Astrocyte (in vitro differentiated cells and primary cell): ENCODE results near the gene RALBP1. TPM values are rescaled to one million over a fixed set of nuclear protein-coding genes. Genes with fewer than 3 reads are reported as not detected.
"Not testable (repeated sequence)": the region's sequence is repeated elsewhere in the genome, so short reads cannot be mapped to it uniquely, and the experiment has no call there.

ENCODE experiments used
- DNase-seq: peaks from one replicate; pipeline ENCODE4 v3.0.0-alpha.2; 2010; ENCODE audit warnings: low read depth
- FAIRE-seq: peaks from 2 replicates; lab custom pipeline; 2011; peaks lifted over from hg19 to GRCh38; lab: Jason Lieb, UNC
- H2AFZ ChIP-seq: 2 replicates; pipeline ENCODE4 v1.6.0; 2012; ENCODE audit warnings: low read depth, low read length, inconsistent platforms
- H3K27ac ChIP-seq: 2 replicates; pipeline ENCODE4 v1.5.1; 2011; ENCODE audit warnings: low read depth, low read length, inconsistent platforms
- H3K27me3 ChIP-seq: 2 replicates; pipeline ENCODE4 v1.6.0; 2011; ENCODE audit warnings: low read length, inconsistent platforms; ENCODE audit not compliant: insufficient read depth
- H3K36me3 ChIP-seq: 2 replicates; pipeline ENCODE4 v1.5.1; 2011; ENCODE audit warnings: low read length, inconsistent platforms; ENCODE audit not compliant: insufficient read depth
- H3K4me1 ChIP-seq: 2 replicates; pipeline ENCODE4 v1.5.1; 2011; ENCODE audit warnings: low read length, inconsistent platforms; ENCODE audit not compliant: insufficient read depth
- H3K4me2 ChIP-seq: 2 replicates; pipeline ENCODE4 v1.6.0; 2012; ENCODE audit warnings: low read length, inconsistent platforms
- H3K4me3 ChIP-seq: 2 replicates; pipeline ENCODE4 v1.5.1; 2011; ENCODE audit warnings: low read depth, mild to moderate bottlenecking, low read length, inconsistent platforms; ENCODE audit not compliant: insufficient read depth
- H3K79me2 ChIP-seq: 2 replicates; pipeline ENCODE4 v1.6.0; 2012; ENCODE audit warnings: mild to moderate bottlenecking, low read length, inconsistent platforms; ENCODE audit not compliant: insufficient read depth
- H3K9ac ChIP-seq: 2 replicates; pipeline ENCODE4 v1.6.0; 2012; ENCODE audit warnings: mild to moderate bottlenecking, low read length, inconsistent platforms
- H3K9me3 ChIP-seq: 2 replicates; pipeline ENCODE4 v1.5.1; 2012; ENCODE audit warnings: low read depth, mild to moderate bottlenecking, low read length, inconsistent platforms; ENCODE audit not compliant: insufficient read depth
- H4K20me1 ChIP-seq: 2 replicates; pipeline ENCODE4 v1.6.0; 2012; ENCODE audit warnings: low read length, inconsistent platforms; ENCODE audit not compliant: insufficient read depth
- H3K27ac Mint-ChIP-seq: one replicate; pipeline ENCODE4 v1.8.0; 2021; ENCODE audit warnings: mild to moderate bottlenecking, mixed read lengths; ENCODE audit not compliant: unreplicated experiment
- H3K27me3 Mint-ChIP-seq: one replicate; pipeline ENCODE4 v1.8.0; 2021; ENCODE audit warnings: low read depth, mixed read lengths; ENCODE audit not compliant: unreplicated experiment
- H3K36me3 Mint-ChIP-seq: one replicate; pipeline ENCODE4 v1.8.0; 2021; ENCODE audit warnings: low read depth, mixed read lengths; ENCODE audit not compliant: unreplicated experiment
- H3K4me1 Mint-ChIP-seq: one replicate; pipeline ENCODE4 v1.8.0; 2021; ENCODE audit warnings: low read depth, mixed read lengths; ENCODE audit not compliant: unreplicated experiment
- H3K4me3 Mint-ChIP-seq: one replicate; pipeline ENCODE4 v1.8.0; 2021; ENCODE audit warnings: mild to moderate bottlenecking, moderate library complexity, mixed read lengths; ENCODE audit not compliant: unreplicated experiment
- H3K9me3 Mint-ChIP-seq: one replicate; pipeline ENCODE4 v1.8.0; 2021; ENCODE audit warnings: mild to moderate bottlenecking, mixed read lengths; ENCODE audit not compliant: unreplicated experiment
- EZH2 ChIP-seq: IDR thresholded peaks from 2 replicates; pipeline ENCODE4 v1.6.1; 2012; ENCODE audit warnings: mild to moderate bottlenecking, low read length, inconsistent platforms; ENCODE audit not compliant: insufficient read depth
- total RNA-seq: library from RNA; stranded (reverse); gene quantifications from 2 replicates; pipeline ENCODE4 v1.2.1, GENCODE V29; 2021
- TF ChIP-seq, protein P1 (sequence below): IDR thresholded peaks from 2 replicates; pipeline ENCODE4 v1.5.1; 2011; ENCODE audit warnings: low read depth, mild to moderate bottlenecking, inconsistent platforms, low read length, moderate library complexity; ENCODE audit not compliant: insufficient read depth

Gene RALBP1
- total RNA-seq, 1 donor from 2014 or later: 57.5 TPM

DNA sequence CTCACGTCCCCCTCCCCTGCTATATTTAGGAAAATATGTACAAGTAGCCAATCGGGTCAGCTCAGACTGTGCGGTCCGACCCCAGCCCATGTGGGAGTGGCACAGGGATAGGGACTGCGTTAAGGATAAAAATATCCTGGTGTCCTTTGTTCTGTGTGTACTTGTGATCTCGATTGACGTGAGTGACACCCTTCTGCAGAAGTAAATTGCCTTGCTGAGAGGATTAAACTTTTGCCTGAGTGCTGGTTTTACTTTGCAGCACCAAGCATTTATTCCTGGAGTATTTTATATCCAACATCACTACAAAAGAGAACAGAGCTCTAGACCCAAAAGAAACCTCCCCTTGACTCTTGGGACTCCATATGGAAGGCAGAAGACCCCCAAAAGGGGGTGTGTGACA, 28.0 kb upstream of the RALBP1 start:
- H4K20me1 ChIP-seq: no peaks in the 10 kb centered on the region
- no peak overlapping the region for H3K4me3 ChIP-seq
- Mint-ChIP-seq H3K27me3 (no peaks in the 10 kb centered on the region), H3K4me1 (no peaks in the 10 kb centered on the region), H3K27ac (no peak overlapping the region), H3K36me3 (peaks cover 5% of the 10 kb centered on the region), H3K4me3 (peak overlapping the region; percentile 8), H3K9me3 (peaks cover 11% of the 10 kb centered on the region)
- no peak overlapping the region for H3K27ac ChIP-seq
- no peak overlapping the region for H3K4me2 ChIP-seq
- H3K27me3 ChIP-seq: no peaks in the 10 kb centered on the region
- H3K36me3 ChIP-seq: no peaks in the 10 kb centered on the region
- DNase-seq (no peak), FAIRE-seq (no peak)
- no peaks in the 10 kb centered on the region for H3K4me1 ChIP-seq
- H2AFZ ChIP-seq: no peak overlapping the region
- no peak overlapping the region for H3K9ac ChIP-seq
- no peak for TF ChIP-seq EZH2
- TF ChIP-seq, protein P1, sequence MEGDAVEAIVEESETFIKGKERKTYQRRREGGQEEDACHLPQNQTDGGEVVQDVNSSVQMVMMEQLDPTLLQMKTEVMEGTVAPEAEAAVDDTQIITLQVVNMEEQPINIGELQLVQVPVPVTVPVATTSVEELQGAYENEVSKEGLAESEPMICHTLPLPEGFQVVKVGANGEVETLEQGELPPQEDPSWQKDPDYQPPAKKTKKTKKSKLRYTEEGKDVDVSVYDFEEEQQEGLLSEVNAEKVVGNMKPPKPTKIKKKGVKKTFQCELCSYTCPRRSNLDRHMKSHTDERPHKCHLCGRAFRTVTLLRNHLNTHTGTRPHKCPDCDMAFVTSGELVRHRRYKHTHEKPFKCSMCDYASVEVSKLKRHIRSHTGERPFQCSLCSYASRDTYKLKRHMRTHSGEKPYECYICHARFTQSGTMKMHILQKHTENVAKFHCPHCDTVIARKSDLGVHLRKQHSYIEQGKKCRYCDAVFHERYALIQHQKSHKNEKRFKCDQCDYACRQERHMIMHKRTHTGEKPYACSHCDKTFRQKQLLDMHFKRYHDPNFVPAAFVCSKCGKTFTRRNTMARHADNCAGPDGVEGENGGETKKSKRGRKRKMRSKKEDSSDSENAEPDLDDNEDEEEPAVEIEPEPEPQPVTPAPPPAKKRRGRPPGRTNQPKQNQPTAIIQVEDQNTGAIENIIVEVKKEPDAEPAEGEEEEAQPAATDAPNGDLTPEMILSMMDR: no peak
- H3K9me3 ChIP-seq: no peaks in the 10 kb centered on the region
- H3K79me2 ChIP-seq: no peaks in the 10 kb centered on the region

DNA sequence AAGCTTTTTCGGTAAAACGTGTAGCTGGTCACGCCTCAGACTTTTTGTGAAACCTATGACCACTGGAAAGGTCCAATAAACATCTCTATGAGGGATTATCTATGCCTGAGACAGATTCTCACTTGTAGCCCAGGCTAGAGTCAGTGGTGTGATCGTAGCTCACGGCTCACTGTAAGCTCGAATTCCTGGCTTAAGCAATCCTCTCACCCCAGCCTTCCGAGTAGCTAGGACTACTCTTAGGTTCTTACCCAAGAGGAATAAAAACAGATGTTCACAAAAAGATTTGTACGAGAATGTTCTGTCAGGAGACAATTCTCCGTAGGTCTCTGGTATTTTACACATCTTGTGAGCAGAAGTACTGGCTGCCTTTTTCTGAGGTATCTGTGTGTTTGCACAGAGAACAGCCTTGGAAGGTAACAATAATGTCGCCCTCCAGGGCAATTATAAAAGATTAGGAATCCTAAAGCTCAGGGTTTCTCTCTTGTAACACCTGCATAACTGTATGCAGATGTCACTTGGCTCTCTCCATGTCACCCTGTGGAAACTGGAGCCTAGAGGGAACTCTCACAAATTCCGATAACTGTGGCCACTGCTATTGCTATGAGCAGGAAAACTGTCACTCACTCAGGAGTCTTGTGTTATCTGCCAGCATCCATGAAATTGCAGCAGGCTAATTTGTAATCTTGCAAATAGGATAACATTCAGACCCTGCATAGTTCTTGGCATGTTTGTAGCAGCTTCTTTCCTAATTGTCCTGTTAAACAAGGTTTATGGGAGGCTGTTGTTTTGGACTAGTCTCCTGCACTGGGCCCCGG, 25.5 kb upstream of the RALBP1 start:
- no peaks in the 10 kb centered on the region for H3K27me3 ChIP-seq
- Mint-ChIP-seq H3K4me1 (no peaks in the 10 kb centered on the region), H3K27me3 (no peaks in the 10 kb centered on the region), H3K4me3 (no peak overlapping the region), H3K27ac (no peak overlapping the region), H3K9me3 (peaks cover 15% of the 10 kb centered on the region), H3K36me3 (peaks cover 5% of the 10 kb centered on the region)
- no peak overlapping the region for H2AFZ ChIP-seq
- no peaks in the 10 kb centered on the region for H3K9me3 ChIP-seq
- H3K4me1 ChIP-seq: no peaks in the 10 kb centered on the region
- FAIRE-seq (no peak), DNase-seq (no peak)
- no peak overlapping the region for H3K4me2 ChIP-seq
- no peaks in the 10 kb centered on the region for H3K36me3 ChIP-seq
- H3K79me2 ChIP-seq: no peaks in the 10 kb centered on the region
- H3K9ac ChIP-seq: no peak overlapping the region
- H4K20me1 ChIP-seq: no peaks in the 10 kb centered on the region
- no peak overlapping the region for H3K27ac ChIP-seq
- H3K4me3 ChIP-seq: no peak overlapping the region
- TF ChIP-seq, protein P1: no peak
- no peak for TF ChIP-seq EZH2

DNA sequence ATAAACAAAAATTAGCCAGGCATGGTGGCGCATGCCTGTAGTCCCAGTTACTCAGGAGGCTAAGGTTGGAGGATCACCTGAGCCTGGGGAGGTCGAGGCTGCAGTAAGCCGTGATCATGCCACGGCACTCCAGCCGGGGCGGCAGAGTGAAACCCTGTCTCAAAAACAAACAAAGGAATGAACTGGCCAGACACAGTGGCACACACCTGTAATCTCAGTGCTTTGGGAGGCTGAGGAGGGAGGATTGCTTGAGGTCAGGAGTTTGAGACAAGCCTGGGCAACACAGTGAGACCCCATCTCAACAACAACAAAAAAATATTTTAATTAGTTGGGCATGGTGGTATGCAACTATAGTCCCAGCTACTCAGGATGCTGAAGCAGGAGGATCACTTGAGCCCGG, 24.4 kb upstream of the RALBP1 start:
- FAIRE-seq, H3K79me2 ChIP-seq, H3K27ac ChIP-seq, H3K4me3 Mint-ChIP-seq, H3K9me3 ChIP-seq, H3K4me2 ChIP-seq, H3K4me3 ChIP-seq, H3K27me3 Mint-ChIP-seq, DNase-seq, H3K27ac Mint-ChIP-seq, H3K9ac ChIP-seq, H3K4me1 Mint-ChIP-seq, H3K36me3 ChIP-seq, H3K4me1 ChIP-seq, H3K27me3 ChIP-seq, H4K20me1 ChIP-seq, H3K36me3 Mint-ChIP-seq, H2AFZ ChIP-seq: not testable (repeated sequence)
- H3K9me3 Mint-ChIP-seq: peaks cover 19% of the 10 kb centered on the region
